GM19452 (cell line): Measurements from ENCODE around the gene SPACA5B.
"Not testable (repeated sequence)": the region's sequence is repeated elsewhere in the genome, so short reads cannot be mapped to it uniquely, and the experiment has no call there.

Source experiments
- ATAC-seq: cut with Tn5 transposase; IDR thresholded peaks from one replicate; pipeline ENCODE4 v1.9.1; 2021; ENCODE audit not compliant: unreplicated experiment

The SPACA5B gene

GRCh38 chrX:48130326-48130725, at the start of gene SPACA5B:
SPACA5B (plus strand) TSS chrX:48130626; CDS start chrX:48130688, 62 bp downstream.
- ATAC-seq, result not testable (repeated sequence)

DNA sequence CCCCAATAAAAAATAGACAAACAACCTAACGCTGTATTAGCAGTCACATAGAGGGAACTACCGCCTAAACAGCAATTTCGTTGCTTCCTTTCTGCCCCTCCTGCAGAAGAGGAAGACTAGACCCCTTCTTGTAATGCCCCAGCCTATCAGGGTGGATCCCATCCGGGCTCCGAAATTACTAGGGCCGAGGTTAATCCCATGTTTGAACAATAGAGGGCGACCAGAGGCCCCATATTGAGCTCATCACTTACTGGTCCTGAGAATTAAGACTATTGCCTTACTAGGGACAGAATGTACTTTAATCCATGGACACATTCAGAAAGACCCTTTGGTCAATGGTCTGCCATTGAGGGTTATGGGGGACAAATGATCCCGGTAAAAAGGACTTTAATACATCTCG, 47.2 kb upstream of the SPACA5B start:
- no peak for ATAC-seq

- ATAC-seq, result no peak
Observed at GRCh38 chrX:48083706-48084105, 46.7 kb upstream of the SPACA5B start.

DNA sequence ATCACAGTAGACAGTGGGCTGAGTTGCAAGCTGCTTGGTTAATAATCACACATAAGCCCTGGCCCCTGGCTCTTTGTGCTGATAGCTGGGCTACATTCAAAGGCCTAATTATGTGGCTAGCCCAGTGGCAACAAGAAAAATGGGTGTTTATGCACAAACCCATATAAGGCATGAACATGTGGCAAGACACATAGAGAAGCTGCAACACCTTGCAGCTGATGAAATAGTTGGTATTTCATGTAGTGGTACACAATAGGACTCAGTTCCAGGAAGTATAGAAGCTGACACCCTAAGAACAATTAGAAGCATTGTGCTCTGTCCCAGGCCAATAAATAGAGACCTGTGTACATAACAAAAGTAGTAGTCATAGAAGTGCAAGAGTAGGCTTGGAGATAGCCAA, 44.3 kb upstream of the SPACA5B start:
- ATAC-seq, result no peak

DNA sequence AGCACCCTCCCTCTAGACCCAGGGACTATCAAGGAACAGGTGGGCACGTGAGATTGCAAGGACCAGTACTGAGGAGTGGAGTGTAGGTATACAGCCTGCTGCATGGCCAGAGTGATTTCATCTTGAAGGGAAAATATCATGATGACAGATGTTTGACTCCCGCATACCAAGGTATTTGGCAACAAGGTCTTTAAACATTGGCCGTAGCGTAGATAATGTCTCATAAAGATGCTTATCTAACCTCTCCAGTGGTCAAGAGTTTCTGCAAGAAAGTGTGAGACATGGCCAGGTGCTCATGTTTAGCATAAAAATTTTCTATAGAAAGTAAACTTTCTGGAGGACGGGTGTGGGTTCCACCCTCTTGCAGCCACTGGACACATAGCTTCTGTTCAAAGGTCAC, 40.3 kb upstream of the SPACA5B start:
- no peak for ATAC-seq

DNA sequence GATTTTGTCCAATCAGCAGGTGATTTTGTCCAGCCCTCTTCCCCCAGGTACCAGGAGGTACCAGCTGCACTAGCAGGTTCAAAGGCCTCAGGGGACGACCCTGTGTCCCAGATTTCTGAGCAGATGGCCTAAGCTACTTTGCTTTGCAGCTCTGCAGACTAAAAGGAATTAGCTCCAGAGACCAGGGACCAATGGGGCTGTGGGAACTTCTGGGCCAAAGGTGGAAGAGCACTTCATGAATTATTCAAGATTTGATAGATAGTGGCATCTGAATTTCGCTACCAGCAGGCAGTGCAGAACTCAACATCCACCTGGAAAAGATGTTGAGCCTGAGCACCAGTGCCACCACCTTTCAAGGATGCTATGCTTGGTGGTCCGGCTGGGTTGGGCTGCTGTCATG, 37.9 kb upstream of the SPACA5B start:
- not testable (repeated sequence) for ATAC-seq

DNA sequence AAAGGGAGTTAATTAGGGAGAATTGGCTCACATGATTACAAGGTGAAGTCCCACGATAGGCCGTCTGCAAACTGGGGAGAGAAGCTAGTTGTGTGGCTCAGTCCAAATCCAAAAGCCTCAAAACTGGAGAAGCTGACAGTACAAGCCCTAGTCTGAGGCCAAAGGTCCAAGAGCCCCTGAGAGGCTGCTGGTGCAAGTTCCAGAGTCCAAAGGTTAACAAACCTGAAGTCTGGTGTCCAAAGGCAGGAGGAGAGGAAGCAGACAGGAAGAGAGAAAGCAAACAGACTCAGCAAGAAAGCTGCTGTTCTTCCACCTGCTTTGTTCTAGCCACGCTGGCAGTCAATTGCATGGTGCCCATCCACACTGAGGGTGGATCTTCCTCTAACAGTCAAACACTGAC, 29.0 kb upstream of the SPACA5B start:
- ATAC-seq, result no peak

- ATAC-seq, result no peak
Observed at GRCh38 chrX:48102874-48103374, 27.5 kb upstream of the SPACA5B start.

DNA sequence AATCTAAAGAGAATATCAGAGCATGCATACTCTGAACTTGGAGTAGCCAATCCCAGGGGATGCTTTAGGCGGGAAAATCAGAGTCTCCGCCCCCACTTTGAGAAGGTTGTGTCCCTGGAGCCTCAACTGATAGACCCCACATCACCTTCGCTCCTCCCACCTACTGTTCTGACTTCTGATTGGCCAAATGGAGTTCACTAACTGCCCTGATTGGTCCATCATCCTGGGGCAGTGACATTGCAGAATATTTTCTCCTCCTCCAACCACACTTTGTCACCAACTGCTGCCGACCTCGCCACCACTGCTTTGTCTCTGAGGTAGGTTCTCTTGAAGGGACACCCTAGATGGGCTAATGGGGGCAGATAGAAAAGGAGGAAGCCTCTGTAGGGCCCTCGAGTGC, 22.7 kb upstream of the SPACA5B start:
- ATAC-seq, result no peak

DNA sequence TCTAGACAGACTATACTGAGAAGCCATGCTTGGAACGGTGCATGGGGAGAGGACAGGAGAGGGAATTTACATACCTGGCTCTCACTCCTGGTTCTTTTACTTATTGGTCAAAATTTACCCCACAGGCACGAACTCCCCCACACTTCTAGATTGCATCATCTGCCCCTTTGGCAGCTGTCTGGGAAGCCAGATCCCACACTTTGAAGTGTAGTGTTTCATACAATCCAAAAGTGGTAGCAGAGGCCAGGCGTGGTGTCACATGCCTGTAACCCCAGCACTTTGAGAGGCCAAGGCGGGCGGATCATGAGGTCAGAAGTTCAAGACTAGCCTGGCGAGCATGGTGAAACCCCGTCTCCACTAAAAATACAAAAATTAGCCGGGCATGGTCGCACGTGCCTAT, 5.1 kb upstream of the SPACA5B start:
- not testable (repeated sequence) for ATAC-seq

- not testable (repeated sequence) for ATAC-seq
Observed at GRCh38 chrX:48132308-48132844, 1.9 kb downstream of the SPACA5B start.

GRCh38 chrX:48139076-48139475, 8.7 kb downstream of the SPACA5B start:
- ATAC-seq, result not testable (repeated sequence)

DNA sequence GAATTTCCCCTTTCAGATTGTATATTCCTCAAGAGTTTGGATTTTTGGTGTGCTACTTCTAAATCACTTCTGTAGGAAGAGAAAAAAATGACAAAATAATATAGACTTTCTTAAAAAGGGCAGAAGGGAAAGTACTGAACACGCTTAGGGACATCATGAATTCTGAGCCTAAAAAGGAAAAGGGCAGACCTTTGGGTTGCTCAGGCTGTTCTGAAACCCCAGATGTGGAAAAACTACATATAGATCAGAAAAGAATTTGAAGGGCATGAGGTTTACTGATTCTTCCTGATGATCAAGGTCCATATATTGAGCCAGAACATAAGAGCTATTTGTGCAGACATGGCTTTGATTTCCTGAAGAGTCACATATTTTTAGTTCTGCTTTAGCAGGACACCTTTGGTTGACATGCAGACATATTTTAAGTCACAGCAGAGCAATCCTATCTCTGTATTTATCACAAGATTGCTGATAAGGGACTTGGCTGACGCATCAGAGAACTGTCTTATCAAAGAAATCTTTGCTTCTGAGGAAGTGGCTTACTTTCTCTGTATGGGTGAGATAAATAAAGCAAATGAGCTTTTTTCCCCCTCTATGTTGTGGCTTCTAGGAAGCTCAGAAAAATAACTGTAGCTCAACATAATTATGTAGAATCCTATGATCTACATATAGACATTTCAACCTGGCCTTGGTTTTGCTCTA, 11.5 kb downstream of the SPACA5B start:
- not testable (repeated sequence) for ATAC-seq

DNA sequence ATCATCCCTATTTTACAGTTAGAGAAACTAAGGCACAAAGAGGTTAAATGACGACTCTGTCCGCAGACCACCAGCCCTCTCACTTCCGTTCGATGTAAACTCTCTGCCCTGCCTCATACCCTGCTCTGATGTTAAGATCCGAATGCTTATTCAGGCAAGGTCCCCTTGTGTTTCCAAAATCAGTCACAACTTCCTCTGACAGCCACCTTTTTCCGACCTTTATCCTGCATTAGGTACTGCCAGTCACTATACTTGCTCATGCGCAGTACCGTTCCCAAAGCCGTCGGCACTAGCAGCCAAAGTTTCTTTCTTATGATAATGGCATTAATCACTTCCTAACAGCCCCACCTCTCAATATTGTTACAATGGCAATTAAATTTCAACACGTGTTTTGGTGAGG, 12.3 kb downstream of the SPACA5B start:
- not testable (repeated sequence) for ATAC-seq

- ATAC-seq, result no peak
Observed at GRCh38 chrX:48153769-48154168, 23.3 kb downstream of the SPACA5B start.

- ATAC-seq, result no peak
Observed at GRCh38 chrX:48154796-48155195, 24.4 kb downstream of the SPACA5B start.

DNA sequence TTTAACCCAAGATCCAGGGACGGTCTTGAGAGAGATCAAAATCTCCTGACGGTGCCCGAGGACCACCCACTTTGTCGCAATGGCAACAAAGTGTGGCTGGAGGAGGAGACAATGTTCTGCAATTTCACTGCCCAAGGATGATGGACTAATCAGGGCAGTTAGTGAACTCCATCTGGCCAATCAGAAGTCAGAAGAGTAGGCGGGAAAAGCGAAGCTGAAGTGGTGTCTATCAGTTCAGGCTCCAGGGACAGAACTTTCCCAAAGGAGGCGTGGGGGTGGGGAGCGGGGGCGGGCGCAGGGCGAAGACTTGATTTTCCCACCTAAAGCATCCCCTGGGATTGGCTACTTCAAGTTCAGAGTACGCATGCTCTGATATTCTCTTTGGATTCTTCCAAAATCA, 25.6 kb downstream of the SPACA5B start:
- ATAC-seq, result no peak

GRCh38 chrX:48165241-48165640, 34.8 kb downstream of the SPACA5B start:
- no peak for ATAC-seq

GRCh38 chrX:48166322-48166721, 35.9 kb downstream of the SPACA5B start:
- ATAC-seq, result not testable (repeated sequence)

DNA sequence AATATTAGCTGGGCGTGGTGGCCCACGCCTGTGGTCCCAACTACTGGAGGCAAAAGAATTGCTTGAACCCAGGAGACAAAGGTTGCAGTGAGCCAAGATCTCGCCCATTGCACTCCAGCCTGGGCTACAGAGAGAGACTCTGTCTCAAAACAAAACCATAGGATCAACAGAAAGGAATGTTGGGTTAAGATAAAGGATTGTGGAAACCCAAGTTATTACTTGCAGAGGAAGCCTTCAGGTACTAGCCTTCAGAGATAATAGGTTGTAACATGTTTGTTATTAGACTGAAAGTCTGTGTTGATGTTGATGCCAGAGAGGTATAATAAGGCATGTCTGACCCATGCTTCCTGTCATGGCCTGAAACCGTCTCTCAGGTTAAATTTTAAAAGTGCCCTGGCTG, 49.3 kb downstream of the SPACA5B start:
- no peak for ATAC-seq

DNA sequence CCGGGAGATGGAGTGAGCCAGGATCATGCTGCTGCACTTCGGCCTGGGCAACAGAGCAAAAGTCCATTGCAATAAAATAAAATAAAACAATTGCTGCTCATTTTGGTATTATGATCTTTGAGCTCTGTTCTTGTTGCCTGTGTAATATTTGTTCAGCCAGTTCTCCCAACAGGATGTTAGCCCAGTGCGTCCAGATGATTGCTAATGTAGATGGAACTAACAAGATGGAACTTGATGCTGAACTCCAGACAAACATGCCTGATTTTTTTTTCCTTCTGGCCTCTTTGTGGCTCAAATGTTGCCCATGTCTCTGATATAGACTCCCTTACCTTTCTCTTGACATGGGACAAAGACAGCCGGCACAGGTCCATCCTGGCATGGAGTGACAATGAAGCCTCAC, 50.4 kb downstream of the SPACA5B start:
- ATAC-seq, result no peak

GRCh38 chrX:48181882-48182281, 51.5 kb downstream of the SPACA5B start:
- not testable (repeated sequence) for ATAC-seq
